Activated T-cell treated with anti-CD3 and anti-CD28 coated beads, Interleukin-2, amount 50 U/mL, for 24 hours (primary cell): ENCODE data around the gene TRIM43B.
"Not testable (repeated sequence)": the region's sequence is repeated elsewhere in the genome, so short reads cannot be mapped to it uniquely, and the experiment has no call there.

Source experiments
- DNase-seq: peaks from one replicate; pipeline ENCODE4 v3.0.0-alpha.2; 2020
- H3K27ac Mint-ChIP-seq: 2 replicates; pipeline ENCODE4 v1.8.0; 2020; ENCODE audit warnings: mild to moderate bottlenecking, mixed read lengths
- H3K27me3 Mint-ChIP-seq: 2 replicates; pipeline ENCODE4 v1.8.0; 2020; ENCODE audit warnings: mixed read lengths
- H3K36me3 Mint-ChIP-seq: 2 replicates; pipeline ENCODE4 v1.8.0; 2020; ENCODE audit warnings: low read depth, mixed read lengths
- H3K4me1 Mint-ChIP-seq: 2 replicates; pipeline ENCODE4 v1.8.0; 2020; ENCODE audit warnings: low read depth, mixed read lengths
- H3K4me3 Mint-ChIP-seq: 2 replicates; pipeline ENCODE4 v1.8.0; 2020; ENCODE audit warnings: mild to moderate bottlenecking, moderate library complexity, mixed read lengths
- H3K9me3 Mint-ChIP-seq: 2 replicates; pipeline ENCODE4 v1.8.0; 2020; ENCODE audit warnings: mixed read lengths

Gene TRIM43B

DNA sequence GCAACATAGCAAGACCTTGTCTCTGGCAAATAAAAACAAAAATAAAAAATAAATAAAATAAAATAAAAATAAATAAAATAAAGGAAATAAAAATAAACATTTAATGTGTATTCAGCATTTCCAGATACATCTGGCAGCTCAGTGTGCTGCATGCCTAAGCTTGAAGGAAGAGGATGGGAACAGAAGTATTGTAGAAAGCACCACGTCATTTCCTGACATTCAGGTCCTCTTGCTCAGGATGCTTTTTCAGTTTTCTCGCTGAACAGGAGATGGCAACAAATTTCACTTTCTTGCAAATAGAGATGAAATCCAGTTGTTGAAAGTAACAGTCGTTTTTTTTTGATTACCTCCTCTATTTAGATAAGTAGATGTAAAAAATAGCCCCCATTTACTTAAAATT, 21.3 kb downstream of the TRIM43B start:
- H3K4me1 Mint-ChIP-seq, H3K27me3 Mint-ChIP-seq, H3K27ac Mint-ChIP-seq, H3K36me3 Mint-ChIP-seq, DNase-seq, H3K4me3 Mint-ChIP-seq, H3K9me3 Mint-ChIP-seq: not testable (repeated sequence)

DNA sequence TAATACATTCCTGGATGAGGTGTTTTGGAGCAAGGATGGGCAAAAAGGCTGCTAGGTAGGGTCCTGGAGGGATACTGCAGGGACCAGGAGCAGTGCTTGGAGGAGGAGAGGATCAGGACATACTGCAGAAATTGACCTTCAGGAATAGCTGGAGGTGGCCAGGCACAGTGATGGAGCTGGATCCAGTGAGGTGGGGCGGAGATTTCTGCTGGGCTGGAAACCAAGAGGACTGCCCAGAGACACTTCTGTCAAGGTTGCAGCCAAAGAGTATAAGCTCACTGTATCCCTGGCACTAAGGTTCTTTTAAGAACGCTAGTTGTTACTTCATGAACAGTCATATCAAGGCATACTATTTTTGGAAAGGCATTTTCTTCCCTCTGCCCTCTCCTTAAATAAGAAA, 39.2 kb downstream of the TRIM43B start:
- not testable (repeated sequence) for DNase-seq, H3K27me3 Mint-ChIP-seq, H3K27ac Mint-ChIP-seq, H3K9me3 Mint-ChIP-seq, H3K4me1 Mint-ChIP-seq, H3K4me3 Mint-ChIP-seq, H3K36me3 Mint-ChIP-seq

DNA sequence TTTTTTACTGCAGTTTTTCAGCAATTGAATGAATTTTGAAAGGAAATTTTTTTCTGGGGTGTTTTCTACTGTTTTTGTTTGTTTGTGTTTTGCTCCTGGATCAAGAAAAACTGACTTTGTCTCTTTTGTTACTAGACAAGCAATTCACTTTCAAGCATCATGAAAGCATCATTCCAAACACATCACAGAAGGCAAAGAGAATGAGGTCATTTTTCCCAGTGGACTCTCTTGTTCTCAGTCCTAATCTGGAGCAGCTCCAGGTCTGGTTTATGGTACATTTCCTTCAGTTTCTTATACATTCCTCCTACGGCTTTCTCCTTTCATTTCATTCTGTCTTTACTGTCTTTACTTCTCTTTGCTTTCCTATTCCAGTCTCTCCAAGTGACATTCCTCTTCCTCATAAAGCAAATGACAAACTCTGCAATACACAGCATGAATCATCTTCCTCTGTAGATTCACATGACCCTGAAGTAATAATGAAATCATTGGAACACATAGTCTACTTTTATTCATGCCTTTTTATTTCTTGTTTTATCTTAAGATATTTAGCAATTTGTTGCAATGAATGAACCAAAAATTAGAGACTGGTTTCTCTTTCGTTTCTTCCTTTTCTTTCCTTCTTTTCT, 42.0 kb downstream of the TRIM43B start:
- not testable (repeated sequence) for DNase-seq, H3K9me3 Mint-ChIP-seq, H3K27me3 Mint-ChIP-seq, H3K4me3 Mint-ChIP-seq, H3K4me1 Mint-ChIP-seq, H3K36me3 Mint-ChIP-seq, H3K27ac Mint-ChIP-seq

DNA sequence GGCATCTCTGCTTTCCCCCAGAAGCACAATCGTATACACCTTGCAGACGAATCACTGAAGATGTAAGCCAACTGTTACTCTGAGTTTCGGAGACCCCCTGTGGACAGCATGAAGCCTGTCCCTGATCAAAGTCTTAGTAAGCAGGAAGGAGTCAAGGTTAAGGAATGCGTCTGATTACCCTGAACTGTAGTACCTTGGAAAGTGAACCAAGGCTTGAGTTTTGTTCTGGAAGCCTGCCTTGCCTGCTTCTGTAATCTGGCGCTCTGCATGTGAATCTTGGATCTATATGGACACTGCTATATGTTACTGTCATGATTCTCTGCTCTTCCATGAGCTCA, 48.7 kb downstream of the TRIM43B start:
- H3K9me3 Mint-ChIP-seq, H3K4me3 Mint-ChIP-seq, H3K27me3 Mint-ChIP-seq, H3K36me3 Mint-ChIP-seq, H3K4me1 Mint-ChIP-seq, H3K27ac Mint-ChIP-seq, DNase-seq: not testable (repeated sequence)

DNA sequence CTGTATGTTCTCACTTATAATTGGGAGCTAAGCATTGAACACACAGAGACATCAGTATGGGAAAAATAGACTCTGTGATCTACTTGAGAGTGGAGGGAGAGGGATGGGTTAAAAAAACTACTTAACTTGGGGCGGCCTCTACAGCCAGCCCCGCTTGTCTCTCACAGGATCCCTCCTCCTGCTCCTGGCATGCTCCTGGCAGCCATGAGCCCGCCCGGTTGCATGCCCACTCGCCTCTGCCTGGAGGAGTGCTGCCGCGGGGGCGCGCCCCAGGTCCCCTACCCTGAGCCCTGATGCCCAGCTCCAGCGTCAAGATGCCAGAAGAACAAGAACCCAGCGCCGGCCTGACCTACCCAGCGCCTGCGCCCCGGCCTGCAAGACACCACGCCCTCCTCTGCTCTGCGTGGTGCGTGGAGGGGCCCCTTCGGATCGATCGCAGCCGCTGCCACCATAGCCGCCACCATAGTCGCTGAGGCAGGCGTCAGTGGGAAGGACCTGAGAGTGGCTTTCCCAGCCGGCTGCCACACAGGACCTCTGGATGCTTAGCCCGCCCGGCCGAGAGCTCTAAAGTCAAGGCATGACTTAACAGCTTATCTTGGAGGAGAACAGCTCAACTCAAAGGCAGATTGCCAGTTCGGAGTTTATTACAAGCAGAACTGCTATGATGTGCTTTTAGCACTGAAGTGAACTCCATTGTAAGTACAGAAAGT, 49.2 kb downstream of the TRIM43B start:
- H3K27me3 Mint-ChIP-seq, DNase-seq, H3K4me1 Mint-ChIP-seq, H3K27ac Mint-ChIP-seq, H3K4me3 Mint-ChIP-seq, H3K36me3 Mint-ChIP-seq, H3K9me3 Mint-ChIP-seq: not testable (repeated sequence)

DNA sequence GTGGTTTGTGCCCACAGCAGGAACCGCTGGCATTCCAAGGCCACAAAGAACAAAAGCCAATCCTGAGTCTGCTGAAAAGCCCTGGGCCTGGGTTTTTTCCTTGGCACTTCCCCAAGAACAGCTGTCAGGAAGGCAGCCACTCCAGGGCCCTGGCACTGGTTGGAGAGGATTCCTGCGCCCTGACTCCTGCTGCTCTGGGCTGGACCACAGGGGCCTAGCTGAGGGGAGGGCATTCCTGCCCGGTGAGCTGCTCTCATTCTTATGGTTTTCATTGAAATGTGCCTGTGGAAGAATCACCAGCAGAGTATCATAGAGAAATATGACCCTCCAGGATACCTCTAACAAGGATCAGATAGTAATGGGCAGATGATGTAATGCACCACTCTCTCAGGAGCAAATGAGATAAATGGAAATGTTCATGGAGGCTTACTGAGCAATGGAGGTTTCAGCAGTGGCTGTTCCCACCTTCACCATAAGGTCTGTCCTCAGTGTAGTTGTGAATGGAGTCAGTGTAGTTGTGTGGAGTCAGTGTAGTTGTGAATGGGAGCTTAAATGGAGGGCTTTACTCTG, 50.0 kb downstream of the TRIM43B start:
- H3K4me1 Mint-ChIP-seq, H3K27ac Mint-ChIP-seq, H3K4me3 Mint-ChIP-seq, DNase-seq, H3K27me3 Mint-ChIP-seq, H3K36me3 Mint-ChIP-seq, H3K9me3 Mint-ChIP-seq: not testable (repeated sequence)

DNA sequence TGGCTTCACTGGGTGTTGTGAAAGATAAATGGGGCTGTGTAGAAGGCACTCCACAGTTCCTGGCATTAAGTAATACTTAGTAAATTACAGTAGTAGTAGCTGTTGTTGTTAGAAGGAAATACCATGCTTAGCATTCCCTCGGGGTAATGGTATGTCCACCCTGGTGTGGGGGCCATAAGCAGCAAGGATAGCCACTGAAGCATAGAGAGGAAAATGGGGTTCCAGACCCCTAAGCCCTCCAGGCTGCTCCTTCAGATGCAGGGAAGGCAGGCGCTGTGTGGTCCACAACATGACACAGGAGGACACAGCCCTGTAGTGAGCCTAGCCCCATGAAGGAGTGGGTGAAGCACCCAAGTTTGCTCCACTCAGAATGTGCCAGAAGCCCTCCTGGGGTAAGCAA, 50.6 kb downstream of the TRIM43B start:
- not testable (repeated sequence) for H3K4me1 Mint-ChIP-seq, H3K4me3 Mint-ChIP-seq, DNase-seq, H3K27ac Mint-ChIP-seq, H3K27me3 Mint-ChIP-seq, H3K36me3 Mint-ChIP-seq, H3K9me3 Mint-ChIP-seq

DNA sequence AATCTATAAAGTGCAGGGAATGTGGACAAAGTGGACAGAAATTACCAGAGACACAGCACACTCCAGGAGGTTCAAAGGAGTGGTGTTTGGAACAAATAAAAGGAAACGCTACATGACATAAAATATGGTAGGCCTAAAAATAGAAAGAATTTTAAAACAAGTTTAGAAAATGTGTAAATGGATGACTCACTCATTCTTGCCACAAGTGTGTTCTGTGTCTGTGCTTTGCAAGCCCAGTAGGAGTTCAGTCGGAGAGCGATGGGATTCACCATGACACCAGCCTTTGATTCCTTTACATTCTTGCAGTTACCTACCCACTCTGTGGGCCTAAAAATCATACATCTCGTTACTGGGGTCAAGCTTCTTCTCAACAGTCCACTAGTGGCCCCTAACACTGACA, 51.2 kb downstream of the TRIM43B start:
- H3K27me3 Mint-ChIP-seq, H3K36me3 Mint-ChIP-seq, H3K9me3 Mint-ChIP-seq, H3K4me1 Mint-ChIP-seq, DNase-seq, H3K4me3 Mint-ChIP-seq, H3K27ac Mint-ChIP-seq: not testable (repeated sequence)

DNA sequence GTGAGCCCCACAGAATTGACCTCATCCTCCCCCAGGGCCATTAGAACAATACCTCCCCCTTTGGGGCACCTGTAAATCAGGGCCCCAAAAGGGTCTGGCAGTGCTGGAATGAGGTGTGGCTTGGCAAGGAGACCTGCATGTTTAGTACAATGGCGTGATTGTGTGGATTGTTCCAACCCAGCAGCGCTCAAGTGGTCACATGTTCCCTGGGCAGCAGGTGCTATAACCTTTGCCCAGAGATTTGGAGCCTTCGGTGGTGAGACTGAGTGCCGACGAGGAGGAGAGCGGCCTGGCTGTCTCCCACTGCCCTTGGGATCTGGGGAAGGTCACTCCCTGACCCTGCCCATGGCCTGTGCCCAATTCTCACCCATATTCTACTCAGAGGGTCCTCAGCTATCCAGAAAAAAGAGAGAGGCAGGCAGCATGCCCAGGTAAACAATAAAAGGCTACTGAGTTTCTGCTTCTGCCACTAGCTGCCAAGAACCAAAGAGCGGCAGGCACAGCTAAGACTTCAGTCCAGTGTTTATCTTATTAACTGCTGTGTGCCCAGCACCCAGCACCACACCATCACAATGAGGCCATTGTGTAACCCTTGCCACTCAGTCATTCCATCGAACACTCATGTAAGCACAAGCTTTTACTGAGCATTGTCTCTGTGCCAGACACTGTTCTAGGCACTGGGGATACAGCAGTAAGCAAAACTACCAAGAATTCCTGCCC, 54.6 kb downstream of the TRIM43B start:
- DNase-seq, H3K27ac Mint-ChIP-seq, H3K36me3 Mint-ChIP-seq, H3K4me3 Mint-ChIP-seq, H3K4me1 Mint-ChIP-seq, H3K9me3 Mint-ChIP-seq: not testable (repeated sequence)
- H3K27me3 Mint-ChIP-seq, result peaks cover 12% of the 10 kb centered on the region

DNA sequence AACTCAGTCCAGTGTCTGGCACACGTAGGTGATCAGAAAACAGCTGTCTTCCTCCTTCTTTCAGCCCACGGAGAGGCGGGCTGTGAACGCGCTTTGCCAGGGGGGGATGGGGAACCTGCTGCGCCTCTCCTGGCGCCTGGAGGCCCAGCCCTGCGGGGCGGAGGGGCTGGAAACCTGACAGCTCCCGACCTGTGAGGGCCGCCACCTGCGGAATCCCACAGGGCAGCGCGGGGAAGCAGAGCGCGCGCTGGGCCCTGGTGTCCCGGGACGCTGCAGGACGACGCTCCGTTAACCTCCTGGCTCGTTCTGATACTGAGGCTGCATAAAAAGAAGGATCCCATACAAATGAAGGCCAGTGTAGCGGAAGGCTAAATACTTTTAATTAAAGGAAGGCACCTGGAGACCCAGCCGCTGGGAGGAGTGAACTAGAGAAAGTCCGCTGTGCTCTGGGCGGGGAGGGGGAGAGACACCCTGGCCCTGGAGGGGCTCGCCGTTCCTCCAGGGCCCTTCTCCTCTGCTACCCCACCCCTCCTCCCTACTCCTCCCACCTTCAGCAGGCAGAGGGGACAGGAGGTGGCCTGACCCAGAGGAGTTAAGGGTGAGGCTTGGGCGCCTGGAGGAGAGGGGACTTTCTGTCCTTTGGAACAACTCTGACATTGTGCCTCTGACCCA, 57.2 kb downstream of the TRIM43B start:
- not testable (repeated sequence) for H3K27ac Mint-ChIP-seq, DNase-seq, H3K4me1 Mint-ChIP-seq, H3K36me3 Mint-ChIP-seq, H3K4me3 Mint-ChIP-seq, H3K9me3 Mint-ChIP-seq
- H3K27me3 Mint-ChIP-seq, result peaks cover 10% of the 10 kb centered on the region
